Measurements from ENCODE around the gene DLGAP4.

The DLGAP4 gene

GRCh38 chr20:36408219-36408618 lies 102.1 kb downstream of the DLGAP4 start:
- Histone ChIP-seq H2AFZ (ENCODE audit: low read depth) (no peak overlapping the region), H3K4me1 (ENCODE audit: low read depth, poor library complexity, severe bottlenecking) (no peaks in the 10 kb centered on the region), H3K36me3 (ENCODE audit: insufficient read depth) (no peaks in the 10 kb centered on the region), H3K27me3 (ENCODE audit: insufficient read depth, low read depth) (peaks cover 38% of the 10 kb centered on the region; the same call in 1 of the 2 replicates), H3K27ac (no peak overlapping the region), H3K79me2 (ENCODE audit: insufficient read depth, low read depth) (no peaks in the 10 kb centered on the region), H3K4me3 (IDR thresholded peaks at IDR 0.05; ENCODE audit: insufficient read depth, low read depth, low read length) (no peak overlapping the region), H3K4me2 (no peak overlapping the region), H3K9ac (no peak overlapping the region), H4K20me1 (ENCODE audit: insufficient read depth) (no peaks in the 10 kb centered on the region)
- TF ChIP-seq, protein P1, sequence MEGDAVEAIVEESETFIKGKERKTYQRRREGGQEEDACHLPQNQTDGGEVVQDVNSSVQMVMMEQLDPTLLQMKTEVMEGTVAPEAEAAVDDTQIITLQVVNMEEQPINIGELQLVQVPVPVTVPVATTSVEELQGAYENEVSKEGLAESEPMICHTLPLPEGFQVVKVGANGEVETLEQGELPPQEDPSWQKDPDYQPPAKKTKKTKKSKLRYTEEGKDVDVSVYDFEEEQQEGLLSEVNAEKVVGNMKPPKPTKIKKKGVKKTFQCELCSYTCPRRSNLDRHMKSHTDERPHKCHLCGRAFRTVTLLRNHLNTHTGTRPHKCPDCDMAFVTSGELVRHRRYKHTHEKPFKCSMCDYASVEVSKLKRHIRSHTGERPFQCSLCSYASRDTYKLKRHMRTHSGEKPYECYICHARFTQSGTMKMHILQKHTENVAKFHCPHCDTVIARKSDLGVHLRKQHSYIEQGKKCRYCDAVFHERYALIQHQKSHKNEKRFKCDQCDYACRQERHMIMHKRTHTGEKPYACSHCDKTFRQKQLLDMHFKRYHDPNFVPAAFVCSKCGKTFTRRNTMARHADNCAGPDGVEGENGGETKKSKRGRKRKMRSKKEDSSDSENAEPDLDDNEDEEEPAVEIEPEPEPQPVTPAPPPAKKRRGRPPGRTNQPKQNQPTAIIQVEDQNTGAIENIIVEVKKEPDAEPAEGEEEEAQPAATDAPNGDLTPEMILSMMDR (conservative IDR thresholded peaks at IDR 0.05; ENCODE audit: low read depth, low read length) = no peak

DNA sequence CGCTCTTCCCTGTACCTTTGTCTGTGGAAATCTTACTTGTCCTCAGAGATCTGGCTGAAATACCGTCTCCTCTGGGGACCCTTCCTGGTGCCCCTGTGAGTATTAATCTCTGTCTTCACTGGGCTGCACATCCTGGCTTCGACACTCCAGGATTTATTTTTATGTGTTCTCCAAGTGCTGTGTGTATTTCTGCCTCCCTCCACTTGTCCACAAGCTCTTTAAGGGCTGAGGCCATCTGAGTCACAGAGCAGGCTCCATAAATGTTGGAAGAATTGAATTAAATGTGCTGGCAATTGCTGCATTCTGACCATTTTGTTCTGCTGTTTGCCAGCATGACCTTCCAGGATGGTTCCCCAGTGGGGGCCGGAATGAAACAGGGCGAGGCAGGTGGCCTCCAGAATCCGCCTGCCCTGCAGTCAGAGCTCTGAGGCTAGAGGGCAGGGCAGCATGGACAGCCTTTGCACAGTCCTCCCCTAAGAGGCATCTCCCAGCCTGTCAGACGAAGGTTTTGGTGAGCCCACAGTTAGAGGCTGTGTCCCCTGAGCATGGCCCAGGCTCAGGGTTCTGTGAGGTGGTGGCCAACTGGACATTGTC lies 105.8 kb downstream of the DLGAP4 start:
- Histone ChIP-seq H3K27ac (no peak overlapping the region), H3K4me2 (no peak overlapping the region), H3K9ac (no peak overlapping the region), H3K36me3 (ENCODE audit: insufficient read depth) (no peaks in the 10 kb centered on the region), H3K4me1 (ENCODE audit: low read depth, poor library complexity, severe bottlenecking) (no peaks in the 10 kb centered on the region), H3K4me3 (IDR thresholded peaks at IDR 0.05; ENCODE audit: insufficient read depth, low read depth, low read length) (no peak overlapping the region), H2AFZ (ENCODE audit: low read depth) (no peak overlapping the region), H4K20me1 (ENCODE audit: insufficient read depth) (no peaks in the 10 kb centered on the region), H3K27me3 (ENCODE audit: insufficient read depth, low read depth) (peaks cover 32% of the 10 kb centered on the region; the same call in 1 of the 2 replicates), H3K79me2 (ENCODE audit: insufficient read depth, low read depth) (no peaks in the 10 kb centered on the region)
- TF ChIP-seq, protein P1 (conservative IDR thresholded peaks at IDR 0.05; ENCODE audit: low read depth, low read length) = no peak

GRCh38 chr20:36415475-36416002 lies 109.4 kb downstream of the DLGAP4 start:
- no peak overlapping the region for H3K4me2 ChIP-seq
- H4K20me1 ChIP-seq (ENCODE audit: insufficient read depth) = no peaks in the 10 kb centered on the region
- TF ChIP-seq, protein P1 (conservative IDR thresholded peaks at IDR 0.05; ENCODE audit: low read depth, low read length) = no peak
- no peak overlapping the region for H3K4me3 ChIP-seq (IDR thresholded peaks at IDR 0.05; ENCODE audit: insufficient read depth, low read depth, low read length)
- no peak overlapping the region for H3K27ac ChIP-seq
- no peak overlapping the region for H2AFZ ChIP-seq (ENCODE audit: low read depth)
- H3K4me1 ChIP-seq (ENCODE audit: low read depth, poor library complexity, severe bottlenecking) = no peaks in the 10 kb centered on the region
- no peaks in the 10 kb centered on the region for H3K79me2 ChIP-seq (ENCODE audit: insufficient read depth, low read depth)
- H3K27me3 ChIP-seq (ENCODE audit: insufficient read depth, low read depth) = peaks cover 28% of the 10 kb centered on the region; the same call in 1 of the 2 replicates
- no peak overlapping the region for H3K9ac ChIP-seq
- H3K36me3 ChIP-seq (ENCODE audit: insufficient read depth) = no peaks in the 10 kb centered on the region

GRCh38 chr20:36418711-36419110 lies 112.6 kb downstream of the DLGAP4 start:
- no peaks in the 10 kb centered on the region for H3K4me1 ChIP-seq (ENCODE audit: low read depth, poor library complexity, severe bottlenecking)
- peaks cover 25% of the 10 kb centered on the region; the same call in 1 of the 2 replicates for H3K27me3 ChIP-seq (ENCODE audit: insufficient read depth, low read depth)
- H3K9ac ChIP-seq = no peak overlapping the region
- TF ChIP-seq, protein P1 (conservative IDR thresholded peaks at IDR 0.05; ENCODE audit: low read depth, low read length) = no peak
- H3K4me2 ChIP-seq = no peak overlapping the region
- no peak overlapping the region for H3K4me3 ChIP-seq (IDR thresholded peaks at IDR 0.05; ENCODE audit: insufficient read depth, low read depth, low read length)
- no peaks in the 10 kb centered on the region for H4K20me1 ChIP-seq (ENCODE audit: insufficient read depth)
- no peaks in the 10 kb centered on the region for H3K79me2 ChIP-seq (ENCODE audit: insufficient read depth, low read depth)
- no peak overlapping the region for H2AFZ ChIP-seq (ENCODE audit: low read depth)
- H3K27ac ChIP-seq = no peak overlapping the region
- H3K36me3 ChIP-seq (ENCODE audit: insufficient read depth) = no peaks in the 10 kb centered on the region
